Limb (tissue), 2 donors: ENCODE data around the gene ZMYM2.
"Not testable (repeated sequence)": the region's sequence is repeated elsewhere in the genome, so short reads cannot be mapped to it uniquely, and the experiment has no call there.

ENCODE experiments used
- DNase-seq, 2 donors: peaks; one replicate each; pipeline ENCODE4 v3.0.0-alpha.2; 2016; ENCODE audit errors: extremely low spot score in 2 of 2

The ZMYM2 gene

DNA sequence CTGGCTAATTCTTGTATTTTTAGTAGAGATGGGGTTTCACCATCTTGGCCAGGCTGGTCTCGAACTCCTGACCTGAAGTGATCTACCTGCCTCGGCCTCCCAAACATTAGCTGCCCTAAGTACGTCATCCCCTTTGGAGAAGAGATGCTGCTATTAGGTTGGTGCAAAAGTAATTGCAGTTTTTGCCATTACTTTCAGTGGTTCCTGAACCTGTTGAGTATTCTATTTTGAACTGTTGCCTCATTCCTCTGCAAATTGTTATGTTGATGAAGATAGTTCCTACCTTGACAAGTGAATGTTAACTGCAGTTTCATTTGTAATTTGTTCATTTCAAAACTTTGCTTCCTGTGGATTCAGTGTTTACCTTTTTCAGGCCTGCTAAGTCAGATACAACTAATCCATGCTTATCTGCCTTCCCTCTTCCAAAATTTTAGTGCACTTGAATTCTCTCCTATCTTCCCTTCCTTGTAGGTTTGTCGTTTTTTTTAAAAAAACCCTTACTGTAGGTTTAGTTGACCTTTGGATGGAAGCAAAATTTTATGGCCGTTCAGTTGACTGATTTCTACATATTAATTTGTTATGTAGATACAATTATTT is 24.0 kb downstream of the ZMYM2 start:
- DNase-seq, result no peak

DNA sequence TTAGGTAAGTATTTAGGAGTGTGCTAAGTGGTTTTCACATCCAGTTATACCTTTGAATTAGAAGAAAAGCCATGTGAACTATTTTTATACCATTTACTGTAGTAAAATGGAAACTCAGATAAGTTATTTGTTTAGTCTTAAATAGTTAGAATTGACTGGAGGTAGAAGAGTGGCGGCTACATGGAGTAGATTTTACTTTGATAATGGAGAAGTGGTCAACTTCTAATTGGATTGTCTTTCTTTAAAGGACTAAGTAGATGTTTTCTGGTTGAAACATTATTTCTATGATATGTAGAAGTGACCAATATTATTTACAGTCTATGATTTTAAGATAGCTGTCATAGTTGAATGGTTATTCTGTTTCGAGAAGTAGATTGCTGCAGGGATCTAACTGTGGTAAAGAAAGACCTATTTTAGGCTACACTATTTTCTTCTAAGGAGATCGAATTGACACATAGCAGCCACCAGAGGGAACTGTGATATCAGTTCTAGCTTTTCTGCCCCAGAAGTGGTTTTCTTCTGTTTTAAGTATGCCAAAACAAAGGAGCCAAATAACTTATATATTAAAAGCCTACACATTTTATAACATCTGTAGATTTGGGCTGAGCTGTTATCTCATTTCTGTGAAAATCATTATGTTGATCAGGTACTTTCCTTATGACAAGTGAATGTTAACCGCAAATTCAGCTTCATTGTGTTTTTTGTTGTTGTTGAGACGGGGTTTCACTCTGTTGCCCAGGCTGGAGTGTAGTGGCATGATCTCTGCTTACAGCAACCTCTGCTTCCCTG is 26.1 kb downstream of the ZMYM2 start:
- DNase-seq, result no peak

GRCh38 chr13:19985219-19985556 is 26.7 kb downstream of the ZMYM2 start:
- DNase-seq, result no peak

DNA sequence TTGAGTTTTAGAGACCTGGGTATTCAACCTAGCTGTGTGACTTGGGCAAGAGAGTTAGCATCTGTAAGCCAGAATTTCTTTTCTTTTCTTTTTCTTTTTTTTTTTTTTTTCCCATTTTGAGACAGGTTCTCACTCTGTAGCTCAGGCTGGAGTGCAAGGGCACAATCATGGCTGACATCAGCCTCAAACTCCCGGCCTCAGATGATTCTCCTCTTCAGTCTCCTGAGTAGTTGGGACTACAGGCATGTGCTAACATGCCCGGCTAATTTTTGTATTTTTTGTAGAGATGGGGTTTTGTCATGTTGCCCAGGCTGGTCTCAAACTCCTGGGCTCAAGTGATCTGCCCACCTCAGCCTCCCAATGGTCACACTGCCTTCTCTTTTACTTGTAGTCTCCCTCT is 33.0 kb downstream of the ZMYM2 start:
- no peak for DNase-seq

DNA sequence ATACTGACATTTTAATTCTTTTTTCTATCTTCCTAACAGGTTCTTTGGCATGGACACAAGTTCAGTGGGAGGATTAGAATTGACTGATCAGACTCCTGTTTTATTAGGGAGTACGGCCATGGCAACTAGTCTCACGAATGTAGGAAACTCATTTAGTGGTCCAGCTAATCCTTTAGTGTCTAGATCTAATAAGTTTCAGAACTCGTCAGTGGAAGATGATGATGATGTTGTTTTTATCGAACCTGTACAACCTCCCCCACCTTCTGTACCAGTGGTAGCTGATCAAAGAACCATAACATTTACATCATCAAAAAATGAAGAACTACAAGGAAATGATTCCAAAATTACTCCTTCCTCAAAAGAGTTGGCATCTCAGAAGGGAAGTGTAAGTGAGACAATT is 34.5 kb downstream of the ZMYM2 start:
- no peak for DNase-seq

DNA sequence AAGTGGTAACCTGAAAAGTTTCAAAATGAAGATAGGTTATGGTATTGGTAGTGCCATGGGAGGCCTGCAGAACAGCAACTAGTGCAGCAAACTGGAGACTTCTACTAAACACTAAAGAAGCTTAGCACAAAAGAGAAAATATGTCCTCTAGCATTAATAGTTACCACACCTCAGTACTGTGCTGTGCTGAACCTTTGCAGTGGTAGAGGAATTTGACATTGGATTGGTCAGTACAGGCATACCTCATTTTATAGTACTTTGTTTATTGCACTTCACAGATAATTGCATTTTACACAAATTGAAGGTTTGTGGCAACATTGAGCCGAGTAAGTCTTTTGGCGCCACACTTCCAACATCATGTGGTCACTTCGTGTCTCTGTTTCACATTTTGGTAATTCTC is 40.4 kb downstream of the ZMYM2 start:
- DNase-seq, result no peak

DNA sequence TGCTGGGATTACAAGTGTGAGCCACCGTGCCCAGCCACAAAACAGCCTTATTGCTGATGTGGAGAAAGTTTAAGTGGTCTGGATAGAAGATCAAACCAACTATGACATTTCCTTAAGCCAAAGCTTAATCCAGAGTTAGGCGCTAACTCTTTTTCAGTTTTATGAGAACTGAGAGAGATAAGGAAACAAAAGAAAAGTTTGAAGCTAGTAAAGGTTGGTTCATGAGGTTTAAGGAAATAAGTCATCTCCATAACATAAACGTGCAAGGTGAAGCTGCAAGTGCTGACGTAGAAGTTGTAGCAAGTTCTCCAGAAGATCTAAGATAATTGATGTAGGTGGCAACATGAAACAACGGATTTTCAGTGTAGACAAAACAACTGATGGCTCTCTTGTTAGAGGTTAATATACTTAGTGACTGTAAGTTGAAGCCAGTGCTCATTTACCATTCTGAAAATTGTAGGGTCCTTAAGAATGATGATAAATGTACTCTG is 41.6 kb downstream of the ZMYM2 start:
- no peak for DNase-seq

DNA sequence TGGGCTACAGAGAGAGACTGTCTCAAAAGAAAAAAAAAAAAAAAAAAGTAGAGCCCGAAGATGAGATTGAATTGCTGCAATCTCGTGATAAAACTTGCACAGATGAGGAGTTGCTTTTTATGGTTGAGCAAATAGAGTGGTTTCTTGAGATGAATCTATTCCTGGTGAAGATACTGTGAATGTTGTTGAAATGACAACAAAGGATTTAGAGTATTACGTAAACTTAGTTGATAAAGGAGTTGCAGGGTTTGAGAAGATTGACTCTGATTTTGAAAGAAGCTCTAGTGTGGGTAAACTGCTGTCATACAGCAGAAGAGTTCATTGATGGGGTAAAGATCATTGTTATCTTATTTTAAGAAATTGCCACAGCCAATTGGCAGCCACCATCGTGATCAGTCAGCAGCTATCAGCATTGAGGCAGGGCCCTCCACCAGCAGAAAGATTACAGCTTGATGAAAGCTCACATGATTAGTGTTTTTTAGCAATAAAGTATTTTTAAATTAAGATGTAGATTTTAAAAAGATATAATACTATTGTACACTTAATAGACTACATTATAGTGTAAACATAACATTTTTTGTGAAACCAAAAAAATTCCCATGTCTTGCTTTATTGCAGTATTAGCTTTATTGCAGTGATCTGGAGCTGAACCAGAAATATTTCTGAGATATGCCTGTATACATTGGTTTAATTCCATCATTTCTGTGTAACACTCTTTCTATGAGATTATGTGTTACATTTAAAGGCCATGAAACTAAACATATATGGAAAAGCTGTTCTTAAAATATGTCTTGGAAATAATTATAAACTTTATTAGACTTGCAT is 43.1 kb downstream of the ZMYM2 start:
- no peak for DNase-seq

GRCh38 chr13:20002787-20003186 is 44.3 kb downstream of the ZMYM2 start:
- DNase-seq, result no peak

DNA sequence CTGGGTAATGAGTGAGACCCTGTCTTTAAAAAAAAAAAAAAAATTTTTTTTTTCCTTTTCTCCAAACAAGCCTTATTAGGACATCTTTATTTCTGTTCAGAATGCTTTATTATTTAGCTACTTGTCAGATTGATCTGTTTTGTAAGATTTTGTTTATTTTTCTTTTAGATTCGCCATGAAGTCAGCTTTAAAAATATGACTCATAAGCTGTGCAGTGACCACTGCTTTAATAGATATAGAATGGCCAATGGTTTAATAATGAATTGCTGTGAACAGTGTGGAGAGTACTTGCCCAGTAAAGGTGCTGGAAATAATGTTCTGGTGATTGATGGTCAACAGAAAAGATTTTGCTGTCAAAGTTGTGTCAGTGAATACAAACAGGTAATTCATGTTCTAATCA is 47.7 kb downstream of the ZMYM2 start:
- no peak for DNase-seq

DNA sequence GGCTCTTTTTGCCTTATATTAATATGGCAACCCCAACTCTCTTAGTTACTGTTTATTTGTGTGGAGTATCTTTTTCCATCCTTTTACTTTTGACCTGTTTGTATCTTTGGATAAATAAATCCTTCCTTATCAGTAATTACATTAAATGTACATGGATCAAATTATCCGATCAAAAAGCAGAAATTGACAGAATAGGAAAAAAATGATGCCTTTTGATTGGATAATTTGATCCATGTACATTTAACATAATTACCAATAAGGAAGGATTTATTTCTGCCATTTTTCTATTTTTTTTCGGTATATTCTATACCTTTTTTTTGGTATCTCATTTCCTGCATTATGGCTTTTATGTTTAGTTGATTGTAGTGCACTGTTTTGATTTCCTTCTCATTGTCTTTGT is 57.2 kb downstream of the ZMYM2 start:
- DNase-seq, result no peak

DNA sequence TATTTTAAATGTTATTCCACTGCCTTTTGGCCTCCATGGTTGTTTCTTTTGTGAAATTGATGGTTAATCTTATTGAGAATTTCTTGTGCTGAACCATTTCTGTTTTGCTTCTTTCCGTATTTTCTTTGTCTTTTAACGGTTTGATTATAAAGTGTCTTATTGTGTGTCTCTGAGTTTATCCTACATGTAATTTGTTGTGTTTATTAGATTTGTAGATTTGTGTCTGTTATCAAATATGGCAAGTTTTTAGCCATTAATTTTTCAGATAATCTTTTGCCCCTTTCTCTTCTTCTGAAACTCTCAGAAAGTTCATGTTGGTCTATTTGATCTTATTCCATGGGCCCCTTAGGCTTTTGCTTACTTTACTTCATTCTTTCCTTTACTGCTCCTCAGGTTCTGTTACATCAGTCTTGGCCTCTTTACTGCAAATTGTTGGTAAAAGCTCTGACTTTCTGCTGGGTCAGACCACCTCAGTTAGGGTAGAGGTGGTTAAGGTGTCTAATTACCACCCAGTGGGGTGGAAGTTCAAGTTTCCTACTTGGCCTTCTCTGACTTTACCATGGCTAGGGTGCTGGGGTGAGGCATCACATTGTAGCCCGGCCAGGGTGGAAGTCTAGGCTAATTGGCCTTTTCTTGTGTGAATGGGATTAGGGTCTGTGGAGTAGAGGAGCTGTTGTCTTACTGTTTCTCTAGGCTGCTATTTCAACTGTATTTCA is 58.3 kb downstream of the ZMYM2 start:
- no peak for DNase-seq

- no peak for DNase-seq
Measured at GRCh38 chr13:20017365-20017711, 58.8 kb downstream of the ZMYM2 start.

- DNase-seq, result no peak
Measured at GRCh38 chr13:20019043-20019442, 60.5 kb downstream of the ZMYM2 start.

GRCh38 chr13:20024702-20025101 is 66.2 kb downstream of the ZMYM2 start:
- no peak for DNase-seq

GRCh38 chr13:20028953-20029352 is 70.4 kb downstream of the ZMYM2 start:
- DNase-seq, result no peak

DNA sequence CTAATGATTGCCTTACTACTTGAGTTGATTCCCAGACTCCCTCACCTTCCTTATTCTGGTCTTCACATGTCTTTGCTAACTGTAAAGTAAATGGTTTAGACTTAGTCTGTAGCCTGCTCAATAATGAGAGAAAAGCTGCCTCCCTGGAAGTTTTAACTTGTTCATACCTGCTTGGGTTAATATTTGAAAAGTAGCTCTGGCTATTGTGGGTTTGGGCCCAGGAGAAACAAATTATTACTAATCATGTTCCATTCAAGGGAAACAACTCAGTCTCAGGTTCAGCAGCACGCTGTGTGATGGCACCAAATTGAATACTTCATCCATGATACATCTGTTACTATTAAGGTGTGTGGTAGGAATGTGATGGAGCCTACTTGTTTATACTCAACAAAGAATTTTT is 75.0 kb downstream of the ZMYM2 start:
- DNase-seq, result no peak

DNA sequence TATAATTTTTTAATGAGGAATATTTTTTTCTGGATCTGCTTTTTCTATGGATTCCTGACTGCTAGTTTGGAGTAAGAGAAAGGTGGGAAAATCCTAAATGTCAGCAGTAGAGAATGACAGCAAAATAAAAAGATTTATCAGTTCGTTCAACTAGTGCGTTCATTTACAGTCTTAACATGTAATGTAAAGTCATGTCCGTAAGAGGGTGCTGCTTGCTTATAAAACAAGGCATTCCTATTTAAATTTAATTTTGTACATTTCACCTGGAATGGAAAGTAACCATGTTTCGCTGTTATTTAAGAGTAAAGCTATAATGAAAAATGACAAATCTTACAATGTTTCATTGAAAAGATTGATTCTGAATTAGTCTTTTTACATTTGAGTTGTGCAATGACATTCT is 76.6 kb downstream of the ZMYM2 start:
- no peak for DNase-seq

DNA sequence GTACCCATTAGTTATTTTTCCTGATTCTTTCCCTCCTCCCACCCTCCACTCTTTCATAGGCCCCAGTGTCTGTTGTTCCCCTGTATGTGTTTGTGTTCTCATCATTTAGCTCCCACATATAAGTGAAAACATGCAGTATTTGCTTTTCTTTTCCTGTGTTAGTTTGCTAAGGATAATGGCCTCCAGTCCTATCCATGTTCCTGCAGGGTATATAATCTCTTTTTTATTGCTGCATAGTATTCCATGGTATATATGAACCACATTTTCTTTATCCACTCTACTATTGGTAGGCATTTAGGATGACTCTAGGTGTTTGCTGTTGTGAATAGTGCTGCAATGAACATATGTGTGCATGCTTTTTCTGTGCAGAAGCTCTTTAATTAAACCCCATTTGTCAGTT is 79.4 kb downstream of the ZMYM2 start:
- no peak for DNase-seq

DNA sequence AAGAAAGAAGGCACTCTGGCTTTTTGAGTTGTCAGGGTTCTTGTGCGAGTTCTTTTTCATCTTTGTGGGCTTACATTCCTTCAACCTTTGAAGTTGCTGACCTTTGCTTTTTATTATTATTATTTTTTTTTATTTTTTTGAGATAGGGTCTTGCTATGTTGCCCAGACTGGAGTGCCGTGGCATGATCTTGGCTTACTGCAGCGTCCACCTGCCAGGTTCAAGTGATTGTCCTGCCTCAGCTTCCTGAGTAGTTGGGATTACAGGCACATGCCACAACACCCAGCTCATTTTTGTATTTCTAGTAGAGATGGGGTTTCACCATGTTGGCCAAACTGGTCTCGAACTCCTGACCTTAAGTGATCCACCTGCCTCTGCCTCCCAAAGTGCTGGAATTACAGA is 84.1 kb downstream of the ZMYM2 start:
- DNase-seq, result not testable (repeated sequence)

DNA sequence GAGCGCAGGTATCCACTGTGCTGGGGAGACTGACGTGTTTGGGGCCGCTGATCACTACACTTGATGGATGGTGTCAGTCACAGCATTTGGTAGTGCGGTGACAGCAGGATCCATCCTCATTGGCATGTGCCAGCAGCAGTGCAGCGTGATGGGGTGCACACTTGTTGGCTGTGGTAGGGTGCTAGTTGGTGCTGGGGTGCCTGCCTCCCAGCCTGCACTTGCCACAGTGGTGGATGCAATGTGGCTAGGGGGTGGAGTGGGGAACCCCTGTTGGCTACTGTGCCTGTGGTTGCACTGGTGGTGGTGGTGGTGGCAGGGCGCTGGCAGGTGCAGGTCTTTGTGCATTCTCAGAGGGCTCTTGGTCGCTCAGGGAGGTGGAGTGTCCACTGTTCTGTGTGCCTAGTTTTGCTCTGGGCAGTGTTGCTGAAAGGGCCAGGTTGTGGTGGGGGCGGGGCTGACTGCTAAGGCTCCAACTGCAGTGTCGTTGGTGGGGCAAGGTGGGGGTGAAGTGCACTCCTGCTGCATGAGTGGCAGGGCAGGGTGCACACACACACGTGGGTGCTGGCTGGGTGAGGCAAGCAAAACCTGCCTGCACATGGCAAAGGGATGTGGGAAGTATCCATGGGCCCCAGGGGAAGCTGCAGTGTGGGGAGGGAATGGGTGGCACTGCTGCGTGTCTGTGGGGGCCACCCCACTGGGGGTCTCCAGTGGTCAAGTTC is 84.8 kb downstream of the ZMYM2 start:
- no peak for DNase-seq
